ENCODE data around the gene CYB561A3. TPM values are rescaled to one million over a fixed set of nuclear protein-coding genes. Genes with fewer than 3 reads are reported as not detected.

The CYB561A3 gene, protein sequence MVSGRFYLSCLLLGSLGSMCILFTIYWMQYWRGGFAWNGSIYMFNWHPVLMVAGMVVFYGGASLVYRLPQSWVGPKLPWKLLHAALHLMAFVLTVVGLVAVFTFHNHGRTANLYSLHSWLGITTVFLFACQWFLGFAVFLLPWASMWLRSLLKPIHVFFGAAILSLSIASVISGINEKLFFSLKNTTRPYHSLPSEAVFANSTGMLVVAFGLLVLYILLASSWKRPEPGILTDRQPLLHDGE
- polyA plus RNA-seq (2011; rRNA removed) (50.8 and 58.1 TPM in 2 replicates), polyA plus RNA-seq (2017; fragmentation: RNase III; extraction: RNeasy Plus Mini Kit Qiagen cat#74134 plus additional on column Dnase treatment) (50.4 to 56.9 TPM (median 55.4 TPM) in 3 replicates), polyA minus RNA-seq (2011; rRNA and poly(A)+ RNA removed) (69.8 and 77.4 TPM in 2 replicates)
- 93.2 and 118 TPM in 2 replicates for polyA plus RNA-seq (2012; cell fraction: cytosol; rRNA removed)
- polyA plus RNA-seq (2012; cell fraction: nucleus; rRNA removed), result 154 and 157 TPM in 2 replicates

DNA sequence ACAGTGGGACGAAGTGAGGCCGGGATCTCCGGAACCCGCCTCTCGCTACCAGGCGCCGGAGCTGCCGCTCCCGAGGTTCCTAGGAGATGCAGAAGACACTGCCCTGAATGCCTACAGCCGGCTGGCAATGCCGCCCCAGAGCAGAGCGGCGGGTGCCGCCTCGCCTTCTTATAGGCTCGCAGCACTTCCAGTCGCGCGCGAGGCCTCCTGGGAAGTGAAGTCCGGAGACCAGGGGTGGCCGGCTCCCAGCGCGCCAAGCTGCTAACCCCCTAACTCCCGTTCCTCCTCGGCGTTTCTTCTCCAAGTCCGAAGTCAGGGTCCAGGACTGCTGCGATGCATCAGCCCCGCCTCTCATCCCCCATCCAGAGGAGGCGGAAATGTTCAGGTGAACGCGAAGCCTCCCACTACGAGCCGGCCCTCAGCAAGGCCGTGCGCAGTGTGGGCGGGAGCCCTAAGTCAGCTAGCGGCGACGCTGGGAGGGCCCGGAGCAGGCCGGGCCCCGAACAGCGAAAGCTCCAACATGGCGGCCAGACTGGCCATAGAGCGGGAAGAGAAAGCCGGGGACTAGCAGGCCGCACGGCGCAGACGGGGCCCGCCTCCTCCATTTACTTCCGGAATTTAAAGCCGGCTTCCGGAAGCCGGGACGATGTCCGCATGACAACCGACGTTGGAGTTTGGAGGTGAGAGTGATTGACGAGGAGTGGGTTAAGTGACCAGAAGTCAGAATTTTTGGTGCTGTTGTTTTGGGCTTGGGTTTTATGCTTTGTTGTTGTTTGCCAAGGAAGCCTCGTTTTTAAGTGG lies at the start of gene CYB561A3, which contains the start of gene TMEM138:
Gene CYB561A3, minus strand, starts transcription at position 142 of the 801 bp plus-strand sequence. CDS start 5,169 bp downstream, outside the sequence.
Gene TMEM138, plus strand, starts transcription at position 634 of the 801 bp plus-strand sequence. CDS start 2,017 bp downstream, outside the sequence.
- peak; percentile 95 to 96 for DNase-seq (ENCODE audit: low read depth in 1 of 2, low spot score in 1 of 2)
- H3K4me1 ChIP-seq, result peaks cover 15% of the 10 kb centered on the region; the same call in 2 of the 3 replicates
- 1% methylated on average over 44 of the region's 63 CpGs for WGBS (ENCODE audit: missing lambda C conversion rate)
- peak; percentile 98 for ATAC-seq
- FAIRE-seq, result no peak
- ChIA-PET CTCF (interaction anchor here (1.0 to 33.1 kb wide), 8 partner anchors 9 to 107 kb away, joined by 3 to 521 read pairs (median 10); partner anchors contain the start of genes CPSF7, DDB1, SDHAF2 and TKFC), POLR2A (interaction anchor here (0.6 to 5.2 kb wide), 23 partner anchors 8 to 1212 kb away, joined by 3 to 67 read pairs (median 8); partner anchors contain the start of genes CPSF7, DDB1, EEF1G and SDHAF2)
- peak within 1 kb of the TSS; percentile 96 to 97 for H3K27ac ChIP-seq
- no peaks in the 10 kb centered on the region for H3K9me3 ChIP-seq
- H3K4me3 ChIP-seq, result peak within 1 kb of the TSS; percentile 82
- H3K4me2 ChIP-seq, result peak within 1 kb of the TSS; percentile 83
- TF ChIP-seq KDM1A (IDR thresholded peaks at IDR 0.05; ENCODE audit: low read depth) (no peak), CHD2 (IDR thresholded peaks at IDR 0.05; ENCODE audit: low read length, partially characterized antibody) (no peak), CHD4 (IDR thresholded peaks at IDR 0.05; ENCODE audit: borderline replicate concordance) (no peak), RCOR1 (IDR thresholded peaks at IDR 0.05; ENCODE audit: low read depth, low read length) (no peak), ZC3H11A (IDR thresholded peaks at IDR 0.05) (no peak), EHMT2 (IDR thresholded peaks at IDR 0.05; ENCODE audit: low read depth) (no peak), KDM5A (IDR thresholded peaks at IDR 0.05) (no peak), CEBPB (IDR thresholded peaks at IDR 0.05) (no peak), MYC (IDR thresholded peaks at IDR 0.05; ENCODE audit: borderline replicate concordance, low read length) (peak; percentile 18; the same call in 1 of the 2 replicates), FOSB (CRISPR knock-in tag; IDR thresholded peaks at IDR 0.05) (no peak), EP300 (IDR thresholded peaks at IDR 0.05) (no peak), ZSCAN20 (CRISPR knock-in tag; IDR thresholded peaks at IDR 0.05) (no peak), POLR2A (IDR thresholded peaks at IDR 0.05; ENCODE audit: low read length) (peak; percentile 94), SMC3 (IDR thresholded peaks at IDR 0.05) (no peak), PHF8 (IDR thresholded peaks at IDR 0.05; ENCODE audit: borderline replicate concordance, low read depth) (peak; percentile 96), EHF (CRISPR knock-in tag; IDR thresholded peaks at IDR 0.05) (no peak), ESRRA (IDR thresholded peaks at IDR 0.05; ENCODE audit: borderline replicate concordance, low read length) (no peak), FOSL2 (IDR thresholded peaks at IDR 0.05) (no peak), FOSL2 (CRISPR knock-in tag; IDR thresholded peaks at IDR 0.05) (no peak), NFE2L2 (conservative IDR thresholded peaks at IDR 0.05; ENCODE audit: low read length) (no peak), RAD21 (conservative IDR thresholded peaks at IDR 0.05 in 1 of 2, IDR thresholded peaks at IDR 0.05 in 1 of 2) (no peak)
- TF ChIP-seq, protein P1, sequence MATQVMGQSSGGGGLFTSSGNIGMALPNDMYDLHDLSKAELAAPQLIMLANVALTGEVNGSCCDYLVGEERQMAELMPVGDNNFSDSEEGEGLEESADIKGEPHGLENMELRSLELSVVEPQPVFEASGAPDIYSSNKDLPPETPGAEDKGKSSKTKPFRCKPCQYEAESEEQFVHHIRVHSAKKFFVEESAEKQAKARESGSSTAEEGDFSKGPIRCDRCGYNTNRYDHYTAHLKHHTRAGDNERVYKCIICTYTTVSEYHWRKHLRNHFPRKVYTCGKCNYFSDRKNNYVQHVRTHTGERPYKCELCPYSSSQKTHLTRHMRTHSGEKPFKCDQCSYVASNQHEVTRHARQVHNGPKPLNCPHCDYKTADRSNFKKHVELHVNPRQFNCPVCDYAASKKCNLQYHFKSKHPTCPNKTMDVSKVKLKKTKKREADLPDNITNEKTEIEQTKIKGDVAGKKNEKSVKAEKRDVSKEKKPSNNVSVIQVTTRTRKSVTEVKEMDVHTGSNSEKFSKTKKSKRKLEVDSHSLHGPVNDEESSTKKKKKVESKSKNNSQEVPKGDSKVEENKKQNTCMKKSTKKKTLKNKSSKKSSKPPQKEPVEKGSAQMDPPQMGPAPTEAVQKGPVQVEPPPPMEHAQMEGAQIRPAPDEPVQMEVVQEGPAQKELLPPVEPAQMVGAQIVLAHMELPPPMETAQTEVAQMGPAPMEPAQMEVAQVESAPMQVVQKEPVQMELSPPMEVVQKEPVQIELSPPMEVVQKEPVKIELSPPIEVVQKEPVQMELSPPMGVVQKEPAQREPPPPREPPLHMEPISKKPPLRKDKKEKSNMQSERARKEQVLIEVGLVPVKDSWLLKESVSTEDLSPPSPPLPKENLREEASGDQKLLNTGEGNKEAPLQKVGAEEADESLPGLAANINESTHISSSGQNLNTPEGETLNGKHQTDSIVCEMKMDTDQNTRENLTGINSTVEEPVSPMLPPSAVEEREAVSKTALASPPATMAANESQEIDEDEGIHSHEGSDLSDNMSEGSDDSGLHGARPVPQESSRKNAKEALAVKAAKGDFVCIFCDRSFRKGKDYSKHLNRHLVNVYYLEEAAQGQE (IDR thresholded peaks at IDR 0.05), result no peak
- TF ChIP-seq, protein P2, sequence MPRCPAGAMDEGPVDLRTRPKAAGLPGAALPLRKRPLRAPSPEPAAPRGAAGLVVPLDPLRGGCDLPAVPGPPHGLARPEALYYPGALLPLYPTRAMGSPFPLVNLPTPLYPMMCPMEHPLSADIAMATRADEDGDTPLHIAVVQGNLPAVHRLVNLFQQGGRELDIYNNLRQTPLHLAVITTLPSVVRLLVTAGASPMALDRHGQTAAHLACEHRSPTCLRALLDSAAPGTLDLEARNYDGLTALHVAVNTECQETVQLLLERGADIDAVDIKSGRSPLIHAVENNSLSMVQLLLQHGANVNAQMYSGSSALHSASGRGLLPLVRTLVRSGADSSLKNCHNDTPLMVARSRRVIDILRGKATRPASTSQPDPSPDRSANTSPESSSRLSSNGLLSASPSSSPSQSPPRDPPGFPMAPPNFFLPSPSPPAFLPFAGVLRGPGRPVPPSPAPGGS (IDR thresholded peaks at IDR 0.05), result peak; percentile 89
- TF ChIP-seq, protein P3, sequence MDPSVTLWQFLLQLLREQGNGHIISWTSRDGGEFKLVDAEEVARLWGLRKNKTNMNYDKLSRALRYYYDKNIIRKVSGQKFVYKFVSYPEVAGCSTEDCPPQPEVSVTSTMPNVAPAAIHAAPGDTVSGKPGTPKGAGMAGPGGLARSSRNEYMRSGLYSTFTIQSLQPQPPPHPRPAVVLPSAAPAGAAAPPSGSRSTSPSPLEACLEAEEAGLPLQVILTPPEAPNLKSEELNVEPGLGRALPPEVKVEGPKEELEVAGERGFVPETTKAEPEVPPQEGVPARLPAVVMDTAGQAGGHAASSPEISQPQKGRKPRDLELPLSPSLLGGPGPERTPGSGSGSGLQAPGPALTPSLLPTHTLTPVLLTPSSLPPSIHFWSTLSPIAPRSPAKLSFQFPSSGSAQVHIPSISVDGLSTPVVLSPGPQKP (IDR thresholded peaks at IDR 0.05; ENCODE audit: low read depth, low read length), result no peak
- TF ChIP-seq, protein P4, sequence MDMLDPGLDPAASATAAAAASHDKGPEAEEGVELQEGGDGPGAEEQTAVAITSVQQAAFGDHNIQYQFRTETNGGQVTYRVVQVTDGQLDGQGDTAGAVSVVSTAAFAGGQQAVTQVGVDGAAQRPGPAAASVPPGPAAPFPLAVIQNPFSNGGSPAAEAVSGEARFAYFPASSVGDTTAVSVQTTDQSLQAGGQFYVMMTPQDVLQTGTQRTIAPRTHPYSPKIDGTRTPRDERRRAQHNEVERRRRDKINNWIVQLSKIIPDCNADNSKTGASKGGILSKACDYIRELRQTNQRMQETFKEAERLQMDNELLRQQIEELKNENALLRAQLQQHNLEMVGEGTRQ (IDR thresholded peaks at IDR 0.05), result no peak
- TF ChIP-seq, protein P5, sequence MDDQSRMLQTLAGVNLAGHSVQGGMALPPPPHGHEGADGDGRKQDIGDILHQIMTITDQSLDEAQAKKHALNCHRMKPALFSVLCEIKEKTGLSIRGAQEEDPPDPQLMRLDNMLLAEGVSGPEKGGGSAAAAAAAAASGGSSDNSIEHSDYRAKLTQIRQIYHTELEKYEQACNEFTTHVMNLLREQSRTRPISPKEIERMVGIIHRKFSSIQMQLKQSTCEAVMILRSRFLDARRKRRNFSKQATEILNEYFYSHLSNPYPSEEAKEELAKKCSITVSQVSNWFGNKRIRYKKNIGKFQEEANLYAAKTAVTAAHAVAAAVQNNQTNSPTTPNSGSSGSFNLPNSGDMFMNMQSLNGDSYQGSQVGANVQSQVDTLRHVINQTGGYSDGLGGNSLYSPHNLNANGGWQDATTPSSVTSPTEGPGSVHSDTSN (IDR thresholded peaks at IDR 0.05), result peak; percentile 60; the same call in 1 of the 2 replicates
- TF ChIP-seq, protein P6, sequence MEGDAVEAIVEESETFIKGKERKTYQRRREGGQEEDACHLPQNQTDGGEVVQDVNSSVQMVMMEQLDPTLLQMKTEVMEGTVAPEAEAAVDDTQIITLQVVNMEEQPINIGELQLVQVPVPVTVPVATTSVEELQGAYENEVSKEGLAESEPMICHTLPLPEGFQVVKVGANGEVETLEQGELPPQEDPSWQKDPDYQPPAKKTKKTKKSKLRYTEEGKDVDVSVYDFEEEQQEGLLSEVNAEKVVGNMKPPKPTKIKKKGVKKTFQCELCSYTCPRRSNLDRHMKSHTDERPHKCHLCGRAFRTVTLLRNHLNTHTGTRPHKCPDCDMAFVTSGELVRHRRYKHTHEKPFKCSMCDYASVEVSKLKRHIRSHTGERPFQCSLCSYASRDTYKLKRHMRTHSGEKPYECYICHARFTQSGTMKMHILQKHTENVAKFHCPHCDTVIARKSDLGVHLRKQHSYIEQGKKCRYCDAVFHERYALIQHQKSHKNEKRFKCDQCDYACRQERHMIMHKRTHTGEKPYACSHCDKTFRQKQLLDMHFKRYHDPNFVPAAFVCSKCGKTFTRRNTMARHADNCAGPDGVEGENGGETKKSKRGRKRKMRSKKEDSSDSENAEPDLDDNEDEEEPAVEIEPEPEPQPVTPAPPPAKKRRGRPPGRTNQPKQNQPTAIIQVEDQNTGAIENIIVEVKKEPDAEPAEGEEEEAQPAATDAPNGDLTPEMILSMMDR (IDR thresholded peaks at IDR 0.05), result no peak
- TF ChIP-seq, protein P7, sequence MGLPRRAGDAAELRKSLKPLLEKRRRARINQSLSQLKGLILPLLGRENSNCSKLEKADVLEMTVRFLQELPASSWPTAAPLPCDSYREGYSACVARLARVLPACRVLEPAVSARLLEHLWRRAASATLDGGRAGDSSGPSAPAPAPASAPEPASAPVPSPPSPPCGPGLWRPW (IDR thresholded peaks at IDR 0.05), result no peak

All from A549 (cell line).